K562 (cell line): ENCODE results near the gene PPM1G. TPM values are rescaled to one million over a fixed set of nuclear protein-coding genes. Genes with fewer than 3 reads are reported as not detected.

Experiments used
- AFF4 ChIP-seq: sonication (generic); formaldehyde crosslinking; IDR thresholded peaks from 2 replicates; pipeline ENCODE4 v1.8.0; 2023; ENCODE audit warnings: mild to moderate bottlenecking, missing genetic modification reagents
- ESRRA ChIP-seq: fragments of 450-650 bp; IDR thresholded peaks from 2 replicates; pipeline ENCODE4 v1.6.1; 2014; ENCODE audit warnings: low read depth, mild to moderate bottlenecking, moderate library complexity, borderline replicate concordance
- ESRRB ChIP-seq: fragments of 250-450 bp; sonication (Bioruptor Pico); IDR thresholded peaks from 2 replicates; pipeline ENCODE4 v1.5.0; 2020; ENCODE audit warnings: mild to moderate bottlenecking, moderate library complexity, borderline replicate concordance
- FOXA1 ChIP-seq: fragments of 450-650 bp; IDR thresholded peaks from 2 replicates; pipeline ENCODE4 v1.6.1; 2016; ENCODE audit warnings: mild to moderate bottlenecking, borderline replicate concordance
- HNRNPH1 ChIP-seq: fragments of 200-400 bp; formaldehyde crosslinking; optimal IDR thresholded peaks from 2 replicates; pipeline ENCODE3; 2017; ENCODE audit warnings: low read depth, mild to moderate bottlenecking, low read length, moderate library complexity
- KDM5B ChIP-seq: fragments of 200-600 bp; sonication (generic); IDR thresholded peaks from 2 replicates; pipeline ENCODE4 v1.6.1; 2012; ENCODE audit warnings: low read depth, mild to moderate bottlenecking, moderate library complexity, low read length, control low read depth, inconsistent platforms; ENCODE audit not compliant: insufficient replicate concordance
- MAFK ChIP-seq: IDR thresholded peaks from 2 replicates; pipeline ENCODE4 v1.6.1; 2011; ENCODE audit warnings: low read length, improper control_type of control experiment
- NFRKB ChIP-seq: fragments of 450-650 bp; IDR thresholded peaks from 2 replicates; pipeline ENCODE4 v1.6.1; 2016; ENCODE audit warnings: low read depth
- OTX1 ChIP-seq: fragments of 450-650 bp; formaldehyde crosslinking; IDR thresholded peaks from 2 replicates; pipeline ENCODE4 v1.4.0; 2022; ENCODE audit warnings: mild to moderate bottlenecking
- PCBP1 ChIP-seq: fragments of 200-400 bp; formaldehyde crosslinking; IDR thresholded peaks from 2 replicates; pipeline ENCODE4 v1.6.1; 2018; ENCODE audit warnings: mild to moderate bottlenecking, low read depth, low read length; ENCODE audit not compliant: poor library complexity, severe bottlenecking
- POLR2A ChIP-seq: fragments of 450-650 bp; conservative IDR thresholded peaks from 2 replicates; pipeline ENCODE4 v1.6.1; 2016
- POU5F1 ChIP-seq: fragments of 150-350 bp; IDR thresholded peaks from 2 replicates; pipeline ENCODE4 v1.6.1; 2014; ENCODE audit warnings: borderline replicate concordance, low read length, low read depth, mild to moderate bottlenecking; ENCODE audit not compliant: partially characterized antibody
- RUNX1 ChIP-seq: sonication (generic); IDR thresholded peaks from 2 replicates; pipeline ENCODE4 v1.6.1; 2016; ENCODE audit warnings: antibody characterized with exemption, low read depth
- SAP30 ChIP-seq: fragments of 200-600 bp; sonication (generic); IDR thresholded peaks from 2 replicates; pipeline ENCODE4 v1.6.1; 2012; ENCODE audit warnings: borderline replicate concordance, low read depth, mild to moderate bottlenecking, moderate library complexity, low read length, control low read depth, inconsistent platforms; ENCODE audit not compliant: insufficient read depth, poor library complexity, severe bottlenecking
- TCF3 ChIP-seq: sonication (generic); formaldehyde crosslinking; IDR thresholded peaks from 2 replicates; pipeline ENCODE4 v1.4.0; 2020; ENCODE audit warnings: mild to moderate bottlenecking, missing genetic modification reagents
- polyA plus RNA-seq, 8 experiments: library from polyadenylated mRNA; depleted of rRNA in 4 of 8; stranded (reverse) in 5 of 8; unstranded in 3 of 8; fragments of >200 nt; fragmentation: Nextera tagmentation in 2 of 8; fragmentation: Illumina TruSeq in 1 of 8; extraction: Ambion mirVana in 2 of 8; extraction: Trizol in 1 of 8; gene quantifications; 2 replicates each; pipeline versions ENCODE4 v1.2.1 to v1.2.3, GENCODE V29; 2011 to 2014; ENCODE audit warnings: inconsistent platforms in 1 of 8, missing spikeins in 1 of 8
- total RNA-seq, 7 experiments: library from RNA; depleted of rRNA in 6 of 7; stranded (reverse); fragments of >200 nt in 6 of 7; fragmentation: Illumina TruSeq in 2 of 7; extraction: Trizol in 2 of 7; gene quantifications; 2 replicates each; pipeline versions ENCODE4 v1.2.1 to v1.2.3, GENCODE V29; 2011 to 2021; ENCODE audit warnings: low replicate concordance in 1 of 7
- TF ChIP-seq, protein P1 (sequence below): IDR thresholded peaks from 2 replicates; pipeline ENCODE4 v1.6.1; 2011; ENCODE audit not compliant: insufficient read length; ENCODE audit errors: extremely low read depth
- TF ChIP-seq, protein P2 (sequence below): sonication (generic); formaldehyde crosslinking; IDR thresholded peaks from 2 replicates; pipeline ENCODE4 v1.8.1; 2023; ENCODE audit warnings: mild to moderate bottlenecking, missing genetic modification reagents
- TF ChIP-seq, protein P3 (sequence below): fragments of 250-450 bp; sonication (Bioruptor Pico); IDR thresholded peaks from 2 replicates; pipeline ENCODE4 v1.5.0; 2021

The PPM1G gene
- total and polyA plus RNA-seq, 9 of the 15 experiments (the other 6 are each of a cell fraction or from before 2014, with no cell fraction given): 61.7 to 230 (median 153) TPM

- TF ChIP-seq AFF4 (0 out of 2 replicates have a peak, but pooled peaks have one; percentile 0), ESRRA (no peak), POLR2A (peak; percentile 34; the same call in 1 of the 2 replicates), SAP30 (peak; percentile 35), MAFK (no peak), RUNX1 (no peak), TCF3 (CRISPR knock-in tag) (peak; percentile 63), PCBP1 (no peak), POU5F1 (no peak), FOXA1 (no peak), KDM5B (peak; percentile 14), NFRKB (0 out of 2 replicates have a peak, but pooled peaks have one; percentile 41), ESRRB (CRISPR knock-in tag) (no peak), OTX1 (CRISPR knock-in tag) (peak; percentile 26; the same call in 1 of the 2 replicates), HNRNPH1 (no peak)
- TF ChIP-seq, protein P1, sequence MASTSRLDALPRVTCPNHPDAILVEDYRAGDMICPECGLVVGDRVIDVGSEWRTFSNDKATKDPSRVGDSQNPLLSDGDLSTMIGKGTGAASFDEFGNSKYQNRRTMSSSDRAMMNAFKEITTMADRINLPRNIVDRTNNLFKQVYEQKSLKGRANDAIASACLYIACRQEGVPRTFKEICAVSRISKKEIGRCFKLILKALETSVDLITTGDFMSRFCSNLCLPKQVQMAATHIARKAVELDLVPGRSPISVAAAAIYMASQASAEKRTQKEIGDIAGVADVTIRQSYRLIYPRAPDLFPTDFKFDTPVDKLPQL: no peak
- TF ChIP-seq, protein P2, sequence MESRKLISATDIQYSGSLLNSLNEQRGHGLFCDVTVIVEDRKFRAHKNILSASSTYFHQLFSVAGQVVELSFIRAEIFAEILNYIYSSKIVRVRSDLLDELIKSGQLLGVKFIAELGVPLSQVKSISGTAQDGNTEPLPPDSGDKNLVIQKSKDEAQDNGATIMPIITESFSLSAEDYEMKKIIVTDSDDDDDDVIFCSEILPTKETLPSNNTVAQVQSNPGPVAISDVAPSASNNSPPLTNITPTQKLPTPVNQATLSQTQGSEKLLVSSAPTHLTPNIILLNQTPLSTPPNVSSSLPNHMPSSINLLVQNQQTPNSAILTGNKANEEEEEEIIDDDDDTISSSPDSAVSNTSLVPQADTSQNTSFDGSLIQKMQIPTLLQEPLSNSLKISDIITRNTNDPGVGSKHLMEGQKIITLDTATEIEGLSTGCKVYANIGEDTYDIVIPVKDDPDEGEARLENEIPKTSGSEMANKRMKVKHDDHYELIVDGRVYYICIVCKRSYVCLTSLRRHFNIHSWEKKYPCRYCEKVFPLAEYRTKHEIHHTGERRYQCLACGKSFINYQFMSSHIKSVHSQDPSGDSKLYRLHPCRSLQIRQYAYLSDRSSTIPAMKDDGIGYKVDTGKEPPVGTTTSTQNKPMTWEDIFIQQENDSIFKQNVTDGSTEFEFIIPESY (CRISPR knock-in tag): no peak
- TF ChIP-seq, protein P3, sequence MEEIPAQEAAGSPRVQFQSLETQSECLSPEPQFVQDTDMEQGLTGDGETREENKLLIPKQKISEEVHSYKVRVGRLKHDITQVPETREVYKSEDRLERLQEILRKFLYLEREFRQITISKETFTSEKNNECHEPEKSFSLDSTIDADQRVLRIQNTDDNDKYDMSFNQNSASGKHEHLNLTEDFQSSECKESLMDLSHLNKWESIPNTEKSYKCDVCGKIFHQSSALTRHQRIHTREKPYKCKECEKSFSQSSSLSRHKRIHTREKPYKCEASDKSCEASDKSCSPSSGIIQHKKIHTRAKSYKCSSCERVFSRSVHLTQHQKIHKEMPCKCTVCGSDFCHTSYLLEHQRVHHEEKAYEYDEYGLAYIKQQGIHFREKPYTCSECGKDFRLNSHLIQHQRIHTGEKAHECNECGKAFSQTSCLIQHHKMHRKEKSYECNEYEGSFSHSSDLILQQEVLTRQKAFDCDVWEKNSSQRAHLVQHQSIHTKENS (CRISPR knock-in tag): no peak
Observed at GRCh38 chr2:27379836-27380625, 29.4 kb downstream of the PPM1G start (continued).
